Keratinocyte (primary cell): ENCODE data around the gene C3orf20. TPM values are rescaled to one million over a fixed set of nuclear protein-coding genes. Genes with fewer than 3 reads are reported as not detected.

ENCODE experiments used
- DNase-seq: peaks from one replicate; pipeline ENCODE4 v3.0.0-alpha.2; 2011; ENCODE audit warnings: low read depth, missing footprints, low spot score
- FAIRE-seq: peaks from 2 replicates; lab custom pipeline; 2011; peaks lifted over from hg19 to GRCh38; lab: Jason Lieb, UNC
- H2AFZ ChIP-seq: 2 replicates; pipeline ENCODE4 v1.6.0; 2012; ENCODE audit warnings: low read length, control low read depth, inconsistent platforms; ENCODE audit not compliant: control insufficient read depth
- H3K27ac ChIP-seq: 2 replicates; pipeline ENCODE4 v1.5.1; 2011; ENCODE audit warnings: low read length; ENCODE audit not compliant: control insufficient read depth, insufficient read depth
- H3K27me3 ChIP-seq: 3 replicates; pipeline ENCODE4 v1.6.0; 2011; ENCODE audit warnings: low read length; ENCODE audit not compliant: control insufficient read depth, insufficient read depth; ENCODE audit errors: extremely low read depth
- H3K36me3 ChIP-seq, 2 experiments: 2 replicates in 1 of 2; 3 replicates in 1 of 2; pipeline ENCODE4 v1.5.1; 2011; ENCODE audit warnings: low read length in 2 of 2, mild to moderate bottlenecking in 1 of 2; ENCODE audit not compliant: control insufficient read depth in 2 of 2, insufficient read depth in 2 of 2; ENCODE audit errors: extremely low read depth in 1 of 2
- H3K4me1 ChIP-seq: 3 replicates; pipeline ENCODE4 v1.5.1; 2011; ENCODE audit warnings: low read length; ENCODE audit not compliant: control insufficient read depth, insufficient read depth; ENCODE audit errors: extremely low read depth
- H3K4me2 ChIP-seq: 3 replicates; pipeline ENCODE4 v1.6.0; 2011; ENCODE audit warnings: low read depth, low read length; ENCODE audit not compliant: control insufficient read depth, insufficient read depth; ENCODE audit errors: extremely low read depth
- H3K4me3 ChIP-seq, 3 experiments: fragments of 200-600 bp in 1 of 3; sonication (generic) in 1 of 3; 2 replicates in 2 of 3; 3 replicates in 1 of 3; pipeline ENCODE4 v1.5.1; 2011 to 2016; ENCODE audit warnings: low read length in 3 of 3, mild to moderate bottlenecking in 3 of 3, control low read depth in 2 of 3, inconsistent platforms in 1 of 3, low read depth in 1 of 3, mixed read lengths in 1 of 3, mixed run types in 1 of 3, moderate library complexity in 1 of 3; ENCODE audit not compliant: control insufficient read depth in 2 of 3, insufficient read depth in 2 of 3; ENCODE audit errors: extremely low read depth in 1 of 3
- H3K79me2 ChIP-seq: 2 replicates; pipeline ENCODE4 v1.6.0; 2012; ENCODE audit warnings: low read length; ENCODE audit not compliant: control insufficient read depth, insufficient read depth
- H3K9ac ChIP-seq: 3 replicates; pipeline ENCODE4 v1.6.0; 2011; ENCODE audit warnings: low read length; ENCODE audit not compliant: control insufficient read depth, insufficient read depth; ENCODE audit errors: extremely low read depth
- H3K9me1 ChIP-seq: 3 replicates; pipeline ENCODE4 v1.6.0; 2011; ENCODE audit warnings: low read length; ENCODE audit not compliant: control insufficient read depth, insufficient read depth; ENCODE audit errors: extremely low read depth
- H3K9me3 ChIP-seq: 2 replicates; pipeline ENCODE4 v1.5.1; 2012; ENCODE audit warnings: low read depth, low read length; ENCODE audit not compliant: control insufficient read depth
- H4K20me1 ChIP-seq: 3 replicates; pipeline ENCODE4 v1.6.0; 2011; ENCODE audit warnings: low read length; ENCODE audit not compliant: control insufficient read depth, insufficient read depth; ENCODE audit errors: extremely low read depth
- EZH2 ChIP-seq: IDR thresholded peaks from one replicate; pipeline ENCODE4 v1.6.1; 2012; ENCODE audit warnings: inconsistent platforms, mild to moderate bottlenecking, low read length, moderate library complexity
- dilution Hi-C: fragments of 300-500 bp; cut with MboI; formaldehyde crosslinking; loops from one replicate; pipeline ENCODE4 v1.7.0; 2020; ENCODE audit warnings: low sequenced_read_pairs; ENCODE audit not compliant: extremely low pct_ligation_motif_present
- polyA plus RNA-seq, 5 experiments: library from polyadenylated mRNA; depleted of rRNA in 3 of 5; stranded (reverse) in 3 of 5; stranded (forward) in 1 of 5; unstranded in 1 of 5; fragments of >200 nt; gene quantifications; 1 replicate in 1 of 5; 2 replicates in 3 of 5; 3 replicates in 1 of 5; pipeline versions ENCODE4 v1.2.1 to v1.2.3, GENCODE V29; 2011 to 2012; ENCODE audit warnings: missing spikeins in 2 of 5, low read depth in 1 of 5, low replicate concordance in 1 of 5
- TF ChIP-seq, protein P1 (sequence below), 3 experiments: IDR thresholded peaks in 1 of 3; conservative IDR thresholded peaks in 1 of 3; optimal IDR thresholded peaks in 1 of 3; 2 replicates in 2 of 3; 3 replicates in 1 of 3; pipeline versions ENCODE3 to v1.5.1; 2011; ENCODE audit warnings: low read length in 3 of 3, mild to moderate bottlenecking in 3 of 3, moderate library complexity in 2 of 3, control low read depth in 1 of 3, inconsistent platforms in 1 of 3; ENCODE audit not compliant: insufficient read depth in 2 of 3; ENCODE audit errors: extremely low read depth in 1 of 3

Gene C3orf20
- polyA plus RNA-seq, 1 donor (not counting 4 experiments of a cell fraction or from before 2014, with no cell fraction given), result not detected

DNA sequence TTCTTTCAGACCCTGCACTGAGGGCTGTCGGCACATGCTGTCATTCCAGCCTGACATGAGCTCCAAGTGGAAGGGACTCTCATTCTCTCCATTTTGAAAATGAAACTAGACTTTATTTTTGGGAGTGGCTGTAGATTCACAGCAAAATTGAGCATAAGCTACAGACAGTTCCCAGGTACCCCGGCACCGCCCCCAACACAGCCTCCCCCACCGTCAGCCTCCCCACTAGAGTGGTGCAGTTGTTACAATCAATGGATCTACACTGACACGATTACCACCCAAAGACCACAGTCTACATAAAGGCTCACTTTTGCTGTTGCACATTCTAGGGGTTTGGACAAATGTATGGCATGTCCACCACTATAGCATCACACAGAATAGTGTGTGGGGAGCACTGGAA lies 114.3 kb downstream of the C3orf20 start:
- DNase-seq (no peak), FAIRE-seq (no peak)
- no peaks in the 10 kb centered on the region for H3K9me3 ChIP-seq

GRCh38 chr3:14789640-14790285 lies 114.8 kb downstream of the C3orf20 start:
- Histone ChIP-seq H3K79me2 (no peaks in the 10 kb centered on the region), H3K36me3 (no peaks in the 10 kb centered on the region), H3K27ac (no peak overlapping the region), H2AFZ (no peak overlapping the region), H4K20me1 (no peaks in the 10 kb centered on the region), H3K4me1 (no peaks in the 10 kb centered on the region), H3K27me3 (peaks cover 6% of the 10 kb centered on the region), H3K9me3 (no peaks in the 10 kb centered on the region), H3K4me3 (no peak overlapping the region), H3K9ac (no peak overlapping the region), H3K9me1 (no peaks in the 10 kb centered on the region), H3K4me2 (no peak overlapping the region)
- dilution Hi-C loops, result loop anchor here (5.0 kb wide), 1 partner anchor 48 kb away; no protein-coding TSS in a partner anchor
- TF ChIP-seq EZH2, result no peak
- TF ChIP-seq, protein P1, sequence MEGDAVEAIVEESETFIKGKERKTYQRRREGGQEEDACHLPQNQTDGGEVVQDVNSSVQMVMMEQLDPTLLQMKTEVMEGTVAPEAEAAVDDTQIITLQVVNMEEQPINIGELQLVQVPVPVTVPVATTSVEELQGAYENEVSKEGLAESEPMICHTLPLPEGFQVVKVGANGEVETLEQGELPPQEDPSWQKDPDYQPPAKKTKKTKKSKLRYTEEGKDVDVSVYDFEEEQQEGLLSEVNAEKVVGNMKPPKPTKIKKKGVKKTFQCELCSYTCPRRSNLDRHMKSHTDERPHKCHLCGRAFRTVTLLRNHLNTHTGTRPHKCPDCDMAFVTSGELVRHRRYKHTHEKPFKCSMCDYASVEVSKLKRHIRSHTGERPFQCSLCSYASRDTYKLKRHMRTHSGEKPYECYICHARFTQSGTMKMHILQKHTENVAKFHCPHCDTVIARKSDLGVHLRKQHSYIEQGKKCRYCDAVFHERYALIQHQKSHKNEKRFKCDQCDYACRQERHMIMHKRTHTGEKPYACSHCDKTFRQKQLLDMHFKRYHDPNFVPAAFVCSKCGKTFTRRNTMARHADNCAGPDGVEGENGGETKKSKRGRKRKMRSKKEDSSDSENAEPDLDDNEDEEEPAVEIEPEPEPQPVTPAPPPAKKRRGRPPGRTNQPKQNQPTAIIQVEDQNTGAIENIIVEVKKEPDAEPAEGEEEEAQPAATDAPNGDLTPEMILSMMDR (optimal IDR thresholded peaks at IDR 0.05 in 1 of 3, IDR thresholded peaks at IDR 0.05 in 1 of 3, conservative IDR thresholded peaks at IDR 0.05 in 1 of 3; ENCODE audit: extremely low read depth in 1 of 3, insufficient read depth in 2 of 3, low read length in 3 of 3), result no peak
- no peak for FAIRE-seq
- DNase-seq, result no peak

More for the DNA sequence above, 114.3 kb downstream of the C3orf20 start:
- no peak for TF ChIP-seq EZH2
- TF ChIP-seq, protein P1 (optimal IDR thresholded peaks at IDR 0.05 in 1 of 3, IDR thresholded peaks at IDR 0.05 in 1 of 3, conservative IDR thresholded peaks at IDR 0.05 in 1 of 3; ENCODE audit: extremely low read depth in 1 of 3, insufficient read depth in 2 of 3, low read length in 3 of 3), result no peak
- Histone ChIP-seq H3K9me1 (no peaks in the 10 kb centered on the region), H3K27me3 (peaks cover 6% of the 10 kb centered on the region), H2AFZ (no peak overlapping the region), H3K36me3 (no peaks in the 10 kb centered on the region), H3K4me3 (no peak overlapping the region), H3K4me2 (no peak overlapping the region), H3K9ac (no peak overlapping the region), H4K20me1 (no peaks in the 10 kb centered on the region), H3K27ac (no peak overlapping the region), H3K4me1 (no peaks in the 10 kb centered on the region), H3K79me2 (no peaks in the 10 kb centered on the region)
- dilution Hi-C loops, result loop anchor here (5.0 kb wide), 1 partner anchor 48 kb away; no protein-coding TSS in a partner anchor
